CD4-positive, alpha-beta T cell treated with Interleukin-6 for 4 hours (primary cell): ENCODE measurements around the gene SPTB.
"Not testable (repeated sequence)": the region's sequence is repeated elsewhere in the genome, so short reads cannot be mapped to it uniquely, and the experiment has no call there.

Source experiments
- DNase-seq: peaks from one replicate; pipeline ENCODE4 v3.0.0-alpha.2; 2020; ENCODE audit warnings: mixed read lengths

Gene SPTB

DNA sequence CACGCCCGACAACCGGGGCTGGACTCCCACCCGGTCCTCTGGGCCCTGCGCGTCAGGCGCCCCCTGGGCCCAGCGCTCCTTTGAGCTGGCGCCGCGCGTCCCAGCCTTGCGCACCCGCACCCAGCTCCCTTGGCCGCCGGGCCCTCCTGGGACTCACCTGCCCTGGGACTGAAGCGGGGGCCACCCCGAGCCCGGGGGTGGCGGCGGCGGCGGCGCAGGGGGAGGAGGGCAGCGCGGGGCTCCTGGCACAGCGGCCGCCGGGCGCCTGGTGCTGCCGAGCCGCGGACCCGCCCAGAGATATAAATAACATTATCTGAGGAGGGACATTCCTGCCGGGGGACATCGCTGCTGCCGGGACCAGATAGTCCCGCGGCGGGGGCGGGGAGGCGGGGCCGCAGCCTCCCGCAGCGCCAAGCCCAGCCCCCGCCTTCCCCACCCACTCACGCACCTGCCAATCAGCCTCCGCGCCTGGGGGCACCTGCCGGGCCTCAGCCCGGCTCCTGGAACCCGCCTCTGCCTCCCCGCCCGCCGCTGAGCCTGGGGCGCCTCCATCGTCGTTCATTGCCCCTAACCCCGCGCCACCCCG is at the start of gene SPTB:
SPTB (minus strand) TSS at position 273 of the 586 bp plus-strand sequence. CDS start 56,813 bp downstream, outside the sequence.
- peak; percentile 77 for DNase-seq

DNA sequence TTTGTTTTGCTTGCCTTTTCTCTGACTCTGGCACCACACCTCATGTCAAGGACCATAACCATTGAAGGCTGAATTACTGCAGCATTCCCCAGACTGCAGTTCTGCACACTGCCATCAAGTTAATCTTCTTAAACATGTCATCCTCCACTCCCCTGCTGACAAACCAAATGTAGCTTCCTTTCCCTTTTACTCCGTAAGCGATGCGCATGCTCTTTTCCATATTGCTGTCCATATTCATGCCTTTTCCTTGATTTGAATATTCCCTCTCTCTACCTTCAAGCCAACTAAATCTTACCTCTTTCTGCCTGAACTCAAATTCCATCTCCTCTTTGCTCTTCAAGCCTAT is 49.3 kb upstream of the SPTB start:
- DNase-seq = peak; percentile 22

DNA sequence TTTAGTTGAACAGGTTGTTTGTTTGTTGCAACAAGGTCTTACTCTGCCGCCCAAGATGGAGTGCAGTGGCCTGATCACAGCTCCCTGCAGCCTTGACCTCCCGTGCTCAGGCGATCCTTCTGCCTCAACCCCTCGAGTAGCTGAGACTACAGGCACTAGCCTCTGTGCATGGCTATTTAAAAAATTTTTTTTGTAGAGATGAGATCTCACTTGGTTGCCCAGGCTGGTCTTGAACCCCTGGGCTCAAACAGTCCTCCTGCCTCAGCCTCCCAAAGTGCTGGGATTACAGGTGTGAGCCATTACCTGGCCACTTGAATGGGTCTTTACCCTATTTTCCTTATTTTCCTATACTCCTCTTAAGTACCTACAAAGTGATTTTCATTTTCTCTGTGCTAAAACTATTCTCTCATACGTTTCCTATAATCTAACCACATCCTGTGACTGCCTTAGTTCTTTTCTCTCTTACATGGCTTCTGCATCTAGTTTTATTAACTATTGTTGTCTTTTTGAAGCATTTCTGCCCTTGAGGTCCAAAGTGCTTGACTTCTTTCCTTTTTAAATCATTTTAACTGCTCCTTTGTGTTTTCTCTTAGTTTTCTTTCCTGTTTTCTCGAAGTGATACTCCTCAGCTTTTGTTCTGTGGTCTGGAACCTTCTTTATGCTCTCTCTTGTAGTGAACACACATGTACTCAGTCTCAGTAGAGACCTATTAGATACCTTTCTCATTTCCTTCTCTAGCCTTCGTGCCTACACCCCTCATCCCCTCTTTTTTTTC is 48.7 kb upstream of the SPTB start:
- DNase-seq = no peak

DNA sequence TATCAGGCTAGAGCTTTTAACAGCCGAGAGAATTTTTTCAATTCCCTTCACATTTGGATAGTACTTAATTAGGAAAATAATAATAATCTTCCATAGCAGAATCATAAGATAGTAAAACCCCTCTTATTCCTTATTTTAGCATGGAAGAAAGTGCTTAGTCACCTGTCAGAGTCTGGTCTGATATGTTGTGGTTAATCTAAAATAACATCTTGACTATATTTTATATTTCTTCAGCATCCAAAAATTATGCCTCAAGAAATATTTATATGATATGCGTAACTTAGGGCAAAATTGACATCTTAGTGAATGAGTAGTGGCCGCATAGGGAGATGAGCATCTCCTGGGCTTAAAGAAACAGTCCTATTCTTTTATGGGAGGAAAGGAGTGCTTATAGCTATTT is 47.3 kb upstream of the SPTB start:
- DNase-seq = no peak

DNA sequence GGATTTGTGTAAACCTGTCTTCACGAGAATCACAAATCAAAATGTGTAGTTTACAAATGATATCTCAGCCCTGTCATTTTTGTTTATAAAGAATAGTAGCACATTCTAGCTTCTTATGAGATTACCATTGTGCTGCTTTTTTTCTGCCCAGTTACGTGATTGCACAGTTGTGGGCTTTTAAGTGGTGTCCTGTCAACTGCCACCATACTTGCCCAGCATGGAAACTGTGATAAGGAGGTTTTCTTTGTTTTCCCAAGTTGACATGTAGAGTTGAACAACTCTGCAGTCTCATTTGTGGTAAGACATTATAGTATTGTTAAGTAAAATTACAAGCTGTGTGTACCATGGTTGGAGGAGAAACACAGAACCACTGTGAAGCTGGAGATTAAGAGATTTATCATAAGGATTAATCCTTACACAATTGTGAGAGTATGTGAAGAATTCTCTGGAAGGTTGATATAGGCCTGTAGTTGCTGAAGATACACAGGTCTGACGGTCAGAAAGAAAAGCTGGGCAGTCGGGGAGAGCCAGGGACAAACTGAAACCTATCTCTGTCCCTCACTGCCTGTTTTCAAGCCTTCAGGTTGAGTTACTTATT is 46.8 kb upstream of the SPTB start:
- DNase-seq = no peak

DNA sequence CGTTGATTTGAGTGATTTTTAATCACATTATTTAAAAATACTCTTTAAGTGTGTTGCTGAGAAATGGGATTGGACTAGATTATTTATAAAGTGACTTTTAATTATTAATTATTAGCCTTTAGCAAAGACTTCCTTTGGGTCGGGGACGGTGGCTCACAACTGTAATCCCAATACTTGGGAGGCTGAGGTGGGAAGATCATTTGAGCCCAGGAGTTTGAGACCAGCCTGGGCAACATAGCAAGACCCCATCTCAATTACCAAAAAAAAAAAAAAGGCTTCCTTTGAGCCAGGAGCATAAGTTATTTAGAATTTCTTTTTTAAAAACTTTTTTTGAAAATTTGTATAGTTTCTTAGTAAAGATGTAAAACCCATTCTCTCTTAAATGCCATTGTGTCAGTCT is 43.3 kb upstream of the SPTB start:
- no peak for DNase-seq

DNA sequence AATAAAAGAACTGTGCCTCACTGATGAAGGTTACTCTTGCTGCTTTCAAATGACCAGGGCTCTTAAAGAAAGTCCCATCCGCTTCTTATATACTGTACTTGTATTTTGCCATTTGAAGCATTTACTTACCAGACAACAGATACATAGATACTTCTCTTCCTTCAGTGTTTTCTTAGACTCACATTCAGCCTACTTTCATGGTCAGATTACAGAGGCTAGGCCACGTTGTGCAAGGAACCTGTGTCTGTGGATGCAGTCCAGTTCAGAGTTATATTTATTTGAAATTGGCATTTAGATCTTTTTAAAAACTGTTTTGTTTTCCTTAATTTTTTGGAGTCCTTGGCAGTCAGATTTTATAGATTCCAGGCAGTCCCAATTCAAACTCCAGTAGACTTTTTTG is 40.8 kb upstream of the SPTB start:
- no peak for DNase-seq

DNA sequence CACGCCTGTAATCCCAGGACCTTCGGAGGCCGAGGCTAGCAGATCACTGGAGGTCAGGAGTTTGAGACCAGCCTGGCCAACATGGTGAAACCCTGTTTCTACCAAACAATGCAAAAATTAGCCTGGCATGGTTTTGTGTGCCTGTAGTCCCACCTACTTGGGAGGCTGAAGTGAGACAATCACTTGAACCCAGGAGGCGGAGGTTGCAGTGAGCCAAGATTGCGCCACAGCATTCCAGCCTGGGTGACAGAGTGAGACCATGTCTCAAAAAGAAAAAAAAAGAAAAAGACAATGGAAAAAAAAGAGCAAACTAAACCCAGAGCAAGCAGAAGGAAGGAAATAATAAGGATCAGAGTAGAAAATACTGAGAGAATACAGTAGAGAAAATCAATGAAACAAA is 39.9 kb upstream of the SPTB start:
- DNase-seq = no peak

DNA sequence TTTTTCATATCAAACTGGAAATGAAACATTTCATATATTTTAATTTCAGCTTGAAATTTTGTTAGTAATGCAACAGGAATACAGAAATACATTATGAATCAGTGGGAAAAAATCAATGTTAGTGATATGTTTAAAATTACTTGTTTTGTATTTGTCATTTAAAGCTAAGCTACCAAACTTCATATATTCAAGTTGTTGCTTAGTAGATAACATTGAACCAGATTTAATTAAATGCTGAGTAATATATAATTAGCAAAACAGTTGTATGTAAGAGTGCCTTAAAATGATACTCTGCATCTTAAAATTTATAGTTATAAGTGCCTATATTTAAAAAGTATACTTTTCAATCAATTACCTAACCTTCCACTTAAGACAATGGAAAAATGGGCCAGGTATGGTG is 39.5 kb upstream of the SPTB start:
- no peak for DNase-seq

DNA sequence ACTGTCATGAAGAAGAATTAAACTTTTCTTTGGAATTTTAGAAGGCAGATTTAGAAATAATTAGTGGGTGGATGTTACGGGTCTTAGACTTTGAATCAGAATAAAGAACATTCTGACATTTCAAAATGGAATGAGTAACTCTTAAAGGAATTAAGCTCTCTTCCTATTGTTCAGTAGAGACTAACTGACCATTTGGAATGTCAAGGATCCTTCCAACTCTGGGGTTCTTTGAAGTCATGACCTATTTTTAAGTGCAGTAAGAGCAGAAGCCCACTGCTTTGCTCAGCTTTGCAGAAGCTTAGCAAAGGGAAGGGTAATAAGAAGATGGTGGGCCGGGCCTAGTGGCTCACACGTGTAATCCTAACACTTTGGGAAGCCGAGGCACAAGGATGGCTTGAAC is 38.5 kb upstream of the SPTB start:
- DNase-seq = no peak

DNA sequence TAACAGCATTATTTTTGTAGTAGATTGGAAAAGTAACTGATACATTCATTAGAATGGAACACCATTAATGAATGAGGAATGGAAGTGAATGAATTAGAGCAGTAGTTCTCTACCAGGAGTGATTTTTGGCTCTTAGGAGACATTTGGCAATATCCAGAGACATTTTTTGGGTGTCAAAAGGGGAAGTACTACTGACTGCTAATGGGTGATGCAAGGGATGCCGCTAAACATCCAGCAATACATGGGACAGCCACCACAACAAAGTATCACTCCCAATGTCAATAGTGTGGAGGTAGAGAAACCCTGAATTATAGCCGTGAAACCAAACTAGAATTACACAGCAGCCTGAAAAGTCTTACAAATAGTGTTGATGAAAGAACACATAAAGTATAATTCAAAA is 36.1 kb upstream of the SPTB start:
- DNase-seq = no peak

DNA sequence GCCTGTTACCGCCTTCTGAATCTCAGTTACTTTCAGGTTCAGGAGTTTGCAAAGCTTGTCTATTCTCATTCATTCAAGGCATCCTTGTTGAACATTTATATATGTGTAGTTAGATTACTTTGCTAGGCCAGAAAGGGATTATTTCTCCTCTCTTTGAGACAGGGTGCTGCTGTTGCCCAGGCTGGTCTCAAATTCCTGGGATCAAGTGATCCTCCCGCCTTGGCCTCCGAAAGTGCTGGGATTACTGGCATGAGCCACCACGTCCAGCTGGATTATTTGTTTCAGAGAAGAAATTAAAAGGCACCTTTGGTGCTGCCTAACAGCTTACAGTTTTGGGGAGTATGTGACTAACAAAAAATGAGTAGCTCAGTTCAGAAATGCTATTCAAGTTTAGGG is 35.3 kb upstream of the SPTB start:
- DNase-seq = no peak

DNA sequence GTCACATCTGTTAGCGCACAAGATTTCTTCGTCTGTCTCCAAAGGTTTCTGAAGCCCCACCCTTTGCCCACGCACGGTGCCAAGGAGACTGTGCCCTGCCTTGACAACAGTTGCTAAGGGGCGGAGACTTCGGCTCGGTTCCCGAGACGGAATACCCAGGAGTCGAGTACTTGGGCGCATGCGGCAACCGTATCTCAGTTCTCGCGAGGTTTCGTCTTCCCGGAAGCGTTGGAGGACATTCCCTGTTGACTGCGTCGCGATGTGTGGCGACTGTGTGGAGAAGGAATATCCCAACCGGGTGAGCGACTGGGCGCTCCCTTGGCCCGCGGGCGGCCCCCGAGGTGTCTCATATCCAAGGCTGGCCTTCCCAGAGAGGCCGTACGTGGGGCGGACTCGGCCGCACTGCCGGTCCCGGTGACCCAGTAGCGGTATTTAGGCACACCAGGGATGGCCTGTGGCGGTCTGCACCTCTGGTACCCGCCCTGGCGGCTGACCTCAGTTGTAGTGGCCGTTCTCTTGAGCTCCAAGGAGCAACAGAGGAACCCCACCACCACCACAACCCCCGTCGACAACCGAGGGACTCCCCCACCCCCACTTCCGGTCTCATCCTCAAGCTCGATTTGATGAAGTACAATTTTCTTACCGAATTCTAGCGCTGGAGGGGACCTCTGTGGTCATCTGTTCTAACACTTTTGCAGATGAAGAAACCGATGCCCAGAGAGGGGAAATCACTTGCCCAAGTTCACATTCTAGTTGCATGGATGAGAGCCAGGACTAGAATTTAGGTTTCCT is 34.7 kb upstream of the SPTB start, which contains the start of gene CHURC1:
CHURC1 (plus strand) TSS at position 219 of the 792 bp plus-strand sequence; CDS start at position 260, 41 bp downstream.
- peak; percentile 99 for DNase-seq

DNA sequence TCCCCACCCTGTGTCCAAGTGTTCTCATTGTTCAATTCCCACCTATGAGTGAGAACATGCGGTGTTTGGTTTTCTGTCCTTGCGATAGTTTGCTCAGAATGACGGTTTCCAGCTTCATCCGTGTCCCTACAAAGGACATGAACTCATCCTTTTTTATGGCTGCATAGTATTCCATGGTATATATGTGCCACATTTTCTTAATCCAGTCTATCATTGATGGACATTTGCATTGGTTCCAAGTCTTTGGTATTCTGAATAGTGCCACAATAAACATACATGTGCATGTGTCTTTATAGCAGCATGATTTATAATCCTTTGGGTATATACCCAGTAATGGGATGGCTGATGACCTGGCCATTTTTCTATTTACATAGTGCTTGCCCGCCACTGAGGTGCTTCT is 33.8 kb upstream of the SPTB start:
- DNase-seq = not testable (repeated sequence)

DNA sequence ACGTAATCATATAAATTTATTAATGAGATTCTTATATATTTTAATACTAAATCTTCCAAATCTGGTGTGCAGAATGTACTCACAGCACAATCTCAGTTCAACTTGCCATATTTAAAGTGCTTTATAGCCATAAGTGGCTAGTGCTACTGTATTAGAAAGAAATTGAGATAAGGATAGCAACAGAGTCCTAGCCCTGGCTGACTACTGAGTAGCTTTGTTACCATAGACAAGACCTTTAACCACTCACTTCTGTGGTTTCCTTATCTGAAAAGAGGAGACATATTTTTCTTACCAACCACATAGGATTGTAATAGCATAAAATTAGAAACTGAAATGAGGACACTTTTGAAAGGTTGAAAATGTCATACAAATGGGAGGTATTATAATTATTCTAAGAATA is 32.6 kb upstream of the SPTB start:
- DNase-seq = no peak

DNA sequence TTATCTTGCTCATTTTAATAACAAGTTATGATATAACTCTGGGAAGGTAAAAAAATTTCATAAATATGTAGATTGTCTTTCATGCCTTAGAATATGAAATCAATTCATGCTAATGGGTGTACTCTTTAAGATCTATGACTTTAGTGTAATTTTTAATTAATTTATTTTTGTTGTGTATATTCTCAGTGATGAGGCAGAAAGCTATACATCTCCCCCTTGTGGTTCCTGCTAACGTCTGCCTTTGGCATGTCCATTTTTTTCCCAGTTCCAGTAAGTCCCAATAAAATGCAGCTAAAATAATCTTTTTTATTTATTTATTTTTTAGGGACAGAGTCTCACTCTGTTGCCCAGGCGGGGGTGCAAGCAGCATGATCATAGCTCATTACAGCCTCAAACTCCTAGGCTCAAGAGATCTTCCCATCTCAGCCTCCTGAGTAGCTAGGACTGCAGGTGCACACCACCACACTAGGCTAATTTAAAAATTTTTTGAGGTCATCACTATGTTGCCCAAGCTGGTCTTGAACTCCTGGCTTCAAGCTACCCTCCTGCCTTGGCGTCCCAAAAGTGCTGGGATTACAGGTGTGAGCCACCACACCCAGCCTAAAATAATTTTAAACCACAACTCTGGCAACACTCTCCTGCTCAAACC is 31.3 kb upstream of the SPTB start:
- DNase-seq = no peak

DNA sequence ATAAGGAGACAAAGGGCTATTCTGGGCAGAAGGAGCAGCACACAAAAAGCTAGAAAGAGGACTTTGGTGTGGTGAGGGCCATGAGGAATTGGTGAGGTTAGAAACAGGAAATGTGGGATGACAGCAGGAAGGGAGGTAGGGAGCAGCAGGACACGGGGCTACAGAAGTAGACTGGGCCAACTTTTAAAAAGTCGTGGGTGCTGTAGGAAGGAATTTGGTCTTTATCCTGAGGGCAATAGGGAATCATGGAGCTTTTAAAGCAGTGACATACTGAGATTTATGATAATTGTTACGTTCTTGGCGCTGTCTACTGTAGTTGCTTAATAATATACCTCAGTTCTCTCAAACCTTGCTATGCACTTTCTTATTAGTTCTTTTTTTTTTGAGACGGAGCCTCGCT is 26.3 kb upstream of the SPTB start:
- DNase-seq = no peak

DNA sequence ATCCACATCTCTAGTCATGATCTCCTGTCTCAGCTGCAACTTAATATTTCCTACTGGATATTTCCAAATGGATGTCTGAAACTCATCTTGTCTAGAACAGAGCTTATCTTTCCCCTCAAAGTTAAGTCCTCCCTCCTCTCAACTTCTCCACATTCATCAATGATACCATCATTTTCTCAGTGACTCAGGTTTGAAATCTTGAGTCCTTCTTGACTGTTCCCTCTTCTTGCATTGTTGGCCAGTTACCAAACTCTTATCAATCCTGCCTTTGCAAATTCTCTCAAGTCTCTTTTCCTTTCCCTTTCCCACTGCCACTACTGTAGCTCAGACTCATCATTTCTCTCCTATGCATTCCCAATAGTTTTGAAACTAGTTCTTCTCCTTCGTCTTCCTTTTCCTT is 20.3 kb upstream of the SPTB start:
- no peak for DNase-seq

DNA sequence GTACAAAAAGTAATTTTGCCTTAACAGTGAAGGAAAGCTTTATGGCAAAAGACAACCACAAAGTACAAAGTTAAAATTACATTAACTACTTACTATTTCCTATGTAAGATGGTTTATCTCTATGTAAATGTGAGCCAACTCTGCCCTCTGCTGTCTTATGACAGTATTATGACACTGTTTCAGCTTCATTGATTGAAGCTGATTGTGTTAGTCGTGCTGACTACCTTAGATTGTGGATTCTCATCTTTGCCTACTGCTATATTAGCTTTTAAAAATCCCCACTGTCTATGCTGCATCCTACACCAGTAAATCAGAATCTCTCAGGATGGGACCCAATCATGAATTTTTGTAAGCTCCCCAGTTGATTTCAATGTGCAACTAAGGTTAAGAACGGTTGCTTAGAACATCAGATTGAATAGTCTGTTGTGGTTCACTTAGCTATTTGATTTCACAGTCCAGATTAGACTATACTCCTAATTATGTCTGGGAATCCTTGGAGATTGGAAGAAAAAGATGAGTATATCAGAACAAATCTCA is 12.2 kb upstream of the SPTB start:
- peak; percentile 54 for DNase-seq

DNA sequence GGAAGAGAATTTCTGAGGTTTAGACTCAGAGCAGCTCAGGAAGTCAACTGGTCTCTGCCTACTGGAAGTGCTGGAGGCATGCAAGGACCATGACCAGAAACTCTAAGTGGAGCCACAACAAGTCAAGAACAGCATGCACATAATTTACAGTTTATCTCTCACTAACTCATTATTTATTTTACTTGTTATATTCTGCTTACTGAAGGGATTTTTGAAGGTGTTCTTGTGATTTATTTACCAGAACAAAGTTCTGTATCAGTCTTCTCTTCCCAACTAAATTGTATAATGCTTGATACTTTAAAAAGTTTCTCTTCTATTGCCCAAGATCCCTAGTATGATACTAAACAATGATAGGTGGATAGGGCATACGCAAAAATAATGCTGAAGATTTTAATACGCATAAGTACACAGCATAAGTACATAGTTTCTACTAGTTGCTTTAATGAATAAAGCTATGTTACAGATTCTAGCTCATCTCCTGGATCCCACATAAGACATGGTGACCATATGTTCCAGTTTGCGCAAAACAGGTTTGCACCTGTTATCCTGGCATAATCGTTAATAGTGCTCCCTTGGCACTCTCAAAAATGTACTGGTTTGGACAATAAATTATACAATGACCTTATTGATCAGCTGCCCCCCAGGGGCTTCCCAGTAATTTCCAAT is 11.6 kb upstream of the SPTB start:
- DNase-seq = no peak

DNA sequence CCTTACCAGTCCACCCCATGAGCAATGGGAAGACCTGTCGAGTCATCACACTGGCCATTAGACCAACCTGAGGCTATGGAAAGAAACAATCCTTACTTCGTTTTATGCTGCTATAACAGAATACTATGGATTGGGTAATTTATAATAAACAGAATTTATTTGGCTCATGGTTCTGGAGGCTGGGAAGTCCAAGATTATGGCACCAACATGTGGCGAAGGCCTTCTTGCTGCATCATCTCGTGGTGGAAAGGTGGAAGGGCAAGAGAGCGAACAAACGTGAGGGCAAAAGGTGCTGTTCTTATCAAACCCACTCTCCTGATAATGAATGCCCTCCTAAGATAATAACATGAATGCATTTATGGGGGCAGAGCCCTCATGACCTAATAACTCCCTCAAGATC is 9.6 kb upstream of the SPTB start:
- no peak for DNase-seq

DNA sequence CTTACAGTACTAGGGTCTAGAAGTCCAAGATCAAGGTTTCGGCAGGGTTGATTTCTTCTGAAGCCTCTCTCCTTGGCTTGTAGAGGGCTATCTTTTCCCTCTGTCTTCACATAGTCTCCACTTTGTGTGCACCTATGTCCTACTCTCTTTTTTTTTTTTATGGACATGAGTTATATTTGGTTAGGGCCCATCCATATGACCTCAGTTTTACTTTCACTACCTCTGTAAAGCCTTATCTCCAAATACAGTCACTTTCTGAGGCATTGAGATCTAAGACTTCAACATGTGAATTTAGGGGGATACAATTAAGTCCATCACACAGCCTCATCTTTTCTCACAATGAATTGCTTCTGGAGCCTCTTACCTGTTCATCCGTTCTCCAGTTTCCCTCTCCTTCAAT is 5.9 kb upstream of the SPTB start:
- DNase-seq = no peak
